Right renal pelvis (tissue), 4 donors: Measurements from ENCODE around the gene CC2D1B. TPM values are rescaled to one million over a fixed set of nuclear protein-coding genes. Genes with fewer than 3 reads are reported as not detected.
A peak's percentile ranks its signal among the peaks of the same experiment; 100 is the strongest.
"Not testable (repeated sequence)": the region's sequence is repeated elsewhere in the genome, so short reads cannot be mapped to it uniquely, and the experiment has no call there.

Source experiments
- DNase-seq, 4 donors: peaks; one replicate each; pipeline ENCODE4 v3.0.0-alpha.2; 2013; ENCODE audit warnings: low read depth in 4 of 4, low spot score in 3 of 4, missing footprints in 1 of 4
- polyA plus RNA-seq, 4 donors: library from polyadenylated mRNA; unstranded; fragments of 120-200 nt; gene quantifications; one replicate each; pipeline ENCODE4 v1.2.1, GENCODE V29; 2013; ENCODE audit not compliant: insufficient read length in 4 of 4

The CC2D1B gene, protein sequence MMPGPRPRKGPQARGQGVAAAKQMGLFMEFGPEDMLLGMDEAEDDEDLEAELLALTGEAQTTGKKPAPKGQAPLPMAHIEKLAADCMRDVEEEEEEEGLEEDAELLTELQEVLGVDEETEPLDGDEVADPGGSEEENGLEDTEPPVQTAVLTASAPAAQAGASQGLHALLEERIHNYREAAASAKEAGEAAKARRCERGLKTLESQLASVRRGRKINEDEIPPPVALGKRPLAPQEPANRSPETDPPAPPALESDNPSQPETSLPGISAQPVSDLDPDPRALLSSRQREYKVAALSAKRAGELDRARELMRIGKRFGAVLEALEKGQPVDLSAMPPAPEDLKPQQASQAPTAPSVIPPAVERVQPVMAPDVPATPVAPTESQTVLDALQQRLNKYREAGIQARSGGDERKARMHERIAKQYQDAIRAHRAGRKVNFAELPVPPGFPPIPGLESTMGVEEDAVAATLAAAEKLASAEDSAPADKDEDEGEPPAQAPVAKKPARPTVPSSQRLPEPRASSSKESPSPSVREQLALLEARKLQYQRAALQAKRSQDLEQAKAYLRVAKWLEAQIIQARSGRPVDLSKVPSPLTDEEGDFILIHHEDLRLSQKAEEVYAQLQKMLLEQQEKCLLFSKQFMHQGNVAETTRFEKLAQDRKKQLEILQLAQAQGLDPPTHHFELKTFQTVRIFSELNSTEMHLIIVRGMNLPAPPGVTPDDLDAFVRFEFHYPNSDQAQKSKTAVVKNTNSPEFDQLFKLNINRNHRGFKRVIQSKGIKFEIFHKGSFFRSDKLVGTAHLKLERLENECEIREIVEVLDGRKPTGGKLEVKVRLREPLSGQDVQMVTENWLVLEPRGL
- 10 to 100 TPM; 29.8 to 35.5 (median 31.7) TPM for polyA plus RNA-seq

DNA sequence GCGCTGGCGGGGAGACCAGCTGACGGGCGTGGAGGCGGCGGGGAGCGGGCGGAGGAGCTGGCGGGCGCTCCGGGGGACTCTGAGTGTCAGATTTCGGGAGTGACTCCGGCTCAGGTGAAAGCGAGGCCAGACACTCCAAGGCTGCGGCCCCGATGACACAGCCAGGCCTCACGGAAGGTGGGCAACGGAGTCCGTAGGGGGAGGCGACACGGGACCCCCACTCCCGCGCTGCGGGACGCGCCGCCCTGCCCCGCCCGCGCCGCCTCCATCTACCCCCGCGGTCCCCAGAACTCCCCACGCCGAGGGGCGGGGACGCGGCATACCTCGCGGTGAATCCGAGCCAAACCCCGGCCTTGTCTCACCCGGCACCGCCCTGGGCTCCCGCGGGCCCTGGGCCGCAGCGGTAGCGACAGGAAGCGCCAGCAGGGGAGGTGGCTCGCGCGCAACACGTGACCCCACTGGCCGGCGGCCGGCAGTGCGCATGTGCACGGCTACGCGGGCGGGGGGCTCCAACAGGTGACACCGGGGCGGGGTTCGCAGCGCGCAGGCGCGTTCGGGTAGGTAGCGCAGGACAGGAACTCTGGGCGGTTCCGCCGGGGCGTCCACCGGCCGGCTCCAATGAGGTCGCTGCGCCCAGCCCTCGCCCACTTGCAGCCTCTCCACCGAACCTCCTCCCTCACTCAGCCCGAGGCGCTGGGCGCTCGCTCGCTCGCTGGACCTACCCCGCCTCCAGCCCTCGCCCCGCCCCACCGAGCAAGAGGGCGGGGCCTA is at the start of gene CC2D1B:
Gene CC2D1B, minus strand, starts transcription at position 460 of the 771 bp plus-strand sequence. CDS start 1,585 bp downstream, outside the sequence.
- DNase-seq, result peak; percentile 93 to 95 (median 94)

DNA sequence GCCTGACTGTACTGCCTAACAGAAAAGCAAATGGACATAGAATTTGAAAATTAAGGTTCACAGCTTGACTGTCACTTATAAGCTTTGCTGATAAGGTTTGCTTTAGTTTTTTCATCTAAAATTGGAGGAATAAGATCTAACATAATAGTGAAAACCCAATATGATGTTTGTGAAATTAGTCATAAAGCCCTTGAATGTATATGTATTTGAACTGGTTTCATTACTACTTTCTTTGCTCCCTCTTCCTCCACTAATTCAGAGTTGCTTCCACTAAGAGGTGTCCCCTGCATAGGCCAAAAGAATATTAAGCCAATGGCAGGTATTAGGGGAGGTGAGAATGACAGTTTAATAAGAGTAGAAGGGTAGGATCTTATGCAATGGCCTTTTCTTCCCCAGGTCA is 48.9 kb upstream of the CC2D1B start:
- DNase-seq, result no peak

DNA sequence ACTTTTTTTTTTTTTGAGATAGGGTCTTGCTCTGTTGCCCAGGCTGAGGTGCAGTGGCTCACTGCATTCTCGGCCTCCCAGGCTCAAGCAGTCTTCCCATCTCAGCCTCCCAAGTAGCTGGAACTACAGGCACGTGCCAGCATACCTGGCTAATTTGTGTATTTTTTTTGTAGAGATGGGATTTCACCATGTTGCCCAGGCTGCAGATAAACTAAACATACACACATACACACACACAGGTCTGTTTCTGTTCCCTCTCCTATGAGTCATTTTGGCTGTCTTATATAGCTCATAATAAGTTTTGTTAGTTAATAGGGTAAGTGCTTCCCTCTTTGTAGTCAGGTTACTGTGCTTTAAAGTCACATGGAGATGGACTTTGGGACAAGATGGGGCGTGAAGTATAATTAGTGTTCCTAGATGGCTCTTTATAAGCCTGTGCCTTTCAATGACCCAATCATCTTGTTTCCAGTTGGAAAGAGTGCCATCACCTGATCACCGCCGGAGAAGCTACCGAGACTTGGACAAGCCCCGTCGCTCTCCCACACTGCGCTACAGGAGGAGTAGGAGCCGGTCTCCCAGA is 47.5 kb upstream of the CC2D1B start:
- DNase-seq, result no peak

DNA sequence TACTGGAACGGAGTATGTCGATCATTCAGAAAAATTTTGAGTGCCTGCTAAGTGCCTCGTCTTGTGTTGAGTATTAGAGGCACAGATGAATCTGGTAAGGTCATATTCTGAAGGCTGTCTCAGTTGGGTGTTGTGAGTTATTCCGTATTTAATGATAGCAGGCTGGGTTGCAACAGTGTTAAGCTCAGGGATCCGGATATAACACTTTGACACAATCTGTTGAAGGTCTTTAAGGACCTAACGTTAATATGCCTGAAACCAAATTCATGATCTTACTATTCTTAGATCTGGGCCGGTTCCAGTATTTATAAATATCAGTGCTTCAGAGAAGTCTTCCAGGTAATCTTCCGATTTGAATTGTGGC is 39.0 kb upstream of the CC2D1B start:
- DNase-seq, result no peak

DNA sequence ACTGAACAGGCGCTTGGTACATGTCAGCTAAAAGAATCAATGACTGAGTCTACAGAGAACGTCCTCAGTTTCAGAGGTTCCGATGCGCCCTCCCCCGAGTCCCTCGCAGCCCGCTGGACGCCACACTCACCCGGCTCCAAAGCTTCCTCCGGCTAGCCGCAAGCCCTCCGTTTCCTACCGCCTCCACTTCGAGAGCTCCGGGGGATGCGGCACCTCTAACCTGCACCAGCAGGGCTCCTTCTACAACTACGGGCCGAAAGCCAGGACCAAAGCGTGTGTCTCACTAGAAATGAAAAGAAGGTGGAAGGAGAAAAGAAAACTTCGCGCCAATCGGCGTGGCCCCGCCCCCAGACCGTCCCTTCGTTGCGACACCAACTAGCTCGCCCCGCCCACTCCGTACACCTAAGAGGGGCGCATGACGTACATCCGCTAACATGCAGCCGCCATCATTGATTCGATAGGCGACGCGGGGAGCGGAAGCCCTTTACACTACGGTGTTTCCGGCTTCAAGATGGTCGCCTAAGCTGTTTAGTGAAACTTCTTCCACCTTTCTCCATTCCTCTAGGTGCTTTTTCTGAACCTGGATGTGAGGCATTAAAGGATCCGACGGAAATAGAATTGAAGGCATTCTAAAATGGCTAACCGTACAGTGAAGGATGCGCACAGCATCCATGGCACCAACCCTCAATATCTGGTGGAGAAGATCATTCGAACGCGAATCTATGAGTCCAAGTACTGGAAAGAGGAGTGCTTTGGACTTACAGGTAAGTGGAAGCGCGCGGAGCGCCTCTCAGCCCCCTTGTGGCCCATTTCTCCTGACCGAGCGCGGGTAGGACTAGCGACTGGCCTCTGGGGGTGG is 38.3 kb upstream of the CC2D1B start, which contains the start of the genes ORC1 and PRPF38A:
Gene ORC1, minus strand, starts transcription at position 308 of the 859 bp plus-strand sequence. CDS start 2,200 bp downstream, outside the sequence.
Gene PRPF38A, plus strand, starts transcription at position 487 of the 859 bp plus-strand sequence. Its CDS starts 148 bp downstream, at position 635.
- peak; percentile 94 to 95 (median 95) for DNase-seq

DNA sequence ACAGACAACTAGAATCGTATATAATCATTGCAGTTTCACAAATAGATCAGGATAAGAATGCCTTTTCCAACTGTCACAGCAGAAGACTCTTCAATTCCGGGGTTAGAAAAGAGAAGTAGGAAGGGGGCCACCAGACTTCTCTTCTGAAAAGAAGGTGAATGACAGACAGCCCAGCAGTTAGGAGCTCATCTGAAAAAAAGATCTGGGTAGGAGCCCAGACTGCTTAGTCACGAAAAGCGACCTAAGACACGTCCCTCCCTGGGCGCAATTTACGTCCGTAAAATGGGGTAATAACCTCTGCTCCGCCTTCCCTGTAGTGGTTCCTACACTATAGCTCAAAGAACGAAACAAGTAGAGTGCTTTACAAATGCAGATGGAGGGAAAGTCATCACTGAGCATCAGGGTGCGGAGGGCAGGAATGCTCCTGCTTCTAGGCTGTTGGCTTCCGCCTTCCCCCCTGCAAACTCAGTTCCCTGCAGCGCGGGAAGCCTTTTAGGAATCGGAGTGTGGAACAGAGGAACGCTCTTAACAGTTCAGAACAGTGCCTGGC is 37.6 kb upstream of the CC2D1B start:
- DNase-seq, result peak in 1 of 4 donors; percentile 14

DNA sequence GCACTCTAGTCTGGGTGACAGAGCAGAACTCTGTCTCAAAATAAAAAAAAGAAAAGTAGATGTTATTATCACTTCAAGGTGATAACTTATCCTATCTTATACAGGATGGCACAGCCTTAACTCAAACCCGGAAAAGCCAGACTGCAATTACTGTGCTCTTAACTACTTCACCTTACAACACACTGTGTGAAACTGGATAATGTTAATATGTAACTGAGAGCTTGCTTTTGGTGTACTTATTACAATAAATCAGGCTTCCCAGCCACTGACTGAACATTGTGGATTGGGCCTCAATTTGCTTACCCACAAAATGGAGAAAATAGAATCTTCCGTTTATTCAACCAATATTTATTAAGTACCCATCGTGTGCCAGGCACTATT is 36.8 kb upstream of the CC2D1B start:
- DNase-seq, result no peak

DNA sequence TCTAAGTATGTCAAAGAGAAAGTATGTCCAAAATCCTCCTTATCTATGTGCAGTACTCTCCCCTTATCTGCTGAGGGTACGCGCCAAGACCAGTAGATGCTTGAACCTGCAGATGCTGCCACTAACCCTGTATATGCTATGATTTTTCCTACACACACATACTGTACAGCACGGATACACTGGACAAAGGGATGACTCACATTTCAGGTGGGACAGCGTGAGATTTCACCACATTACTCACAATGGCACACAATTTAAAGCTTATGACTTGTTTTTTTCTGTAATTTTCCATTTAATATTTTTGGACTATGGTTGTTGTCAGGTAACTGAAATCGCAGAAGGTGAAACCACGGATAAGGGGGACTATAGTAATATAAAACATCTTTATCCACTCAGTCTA is 34.1 kb upstream of the CC2D1B start:
- no peak for DNase-seq

DNA sequence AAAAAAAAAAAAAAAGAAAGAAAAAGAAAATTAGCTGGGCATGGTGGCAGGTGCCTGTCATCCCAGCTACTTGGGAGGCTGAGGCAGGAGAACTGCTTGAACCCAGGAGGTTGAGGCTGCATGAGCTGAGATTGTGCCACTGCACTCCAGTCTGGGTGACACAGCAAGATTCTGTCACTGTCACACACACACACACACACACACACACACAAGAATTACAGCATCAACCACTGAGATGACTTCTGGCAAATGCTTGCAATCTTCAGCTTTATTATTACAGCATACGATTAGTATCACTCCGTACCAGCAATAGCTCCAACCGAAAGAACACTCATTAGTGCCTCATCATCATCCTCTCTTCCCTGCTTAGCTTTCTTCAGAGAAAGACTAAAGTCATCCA is 33.6 kb upstream of the CC2D1B start:
- no peak for DNase-seq

DNA sequence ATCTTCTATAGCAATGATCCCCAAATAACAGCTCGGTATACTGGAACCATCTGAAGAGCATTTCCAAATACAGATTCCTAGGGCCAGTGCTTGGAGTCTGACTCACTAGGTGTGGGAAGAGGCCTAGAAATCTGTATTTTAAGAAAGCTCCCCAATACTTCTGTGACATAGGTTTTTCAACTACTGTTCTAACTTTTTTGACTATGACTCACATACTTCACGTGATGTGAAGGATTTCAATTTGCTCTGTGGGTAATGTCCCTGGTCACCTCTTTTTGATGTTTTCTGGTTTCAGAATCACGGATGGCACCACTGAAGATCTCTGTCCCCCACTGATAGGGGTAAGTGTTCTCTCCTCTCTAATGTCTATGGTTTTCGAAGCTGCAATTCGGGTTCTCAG is 27.2 kb upstream of the CC2D1B start:
- no peak for DNase-seq

DNA sequence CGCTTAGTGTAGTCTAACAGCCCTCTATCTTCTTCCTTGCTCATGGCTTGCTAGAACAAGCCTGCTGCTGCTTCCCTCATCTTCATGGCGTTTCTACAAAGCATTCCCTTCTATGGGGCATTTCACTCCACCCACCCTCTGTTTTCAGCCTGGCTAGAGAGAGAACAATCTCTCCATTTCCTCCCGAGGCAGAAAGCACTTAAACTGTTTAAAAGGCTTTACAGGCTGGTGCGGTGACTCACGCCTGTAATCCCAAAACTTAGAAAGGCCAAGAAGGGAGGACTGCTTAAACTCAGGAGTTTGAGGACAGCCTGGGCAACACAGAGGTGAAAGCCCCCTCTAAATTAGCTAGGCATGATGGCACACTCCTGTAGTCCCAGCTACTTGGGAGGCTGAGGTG is 20.5 kb upstream of the CC2D1B start:
- DNase-seq, result no peak

DNA sequence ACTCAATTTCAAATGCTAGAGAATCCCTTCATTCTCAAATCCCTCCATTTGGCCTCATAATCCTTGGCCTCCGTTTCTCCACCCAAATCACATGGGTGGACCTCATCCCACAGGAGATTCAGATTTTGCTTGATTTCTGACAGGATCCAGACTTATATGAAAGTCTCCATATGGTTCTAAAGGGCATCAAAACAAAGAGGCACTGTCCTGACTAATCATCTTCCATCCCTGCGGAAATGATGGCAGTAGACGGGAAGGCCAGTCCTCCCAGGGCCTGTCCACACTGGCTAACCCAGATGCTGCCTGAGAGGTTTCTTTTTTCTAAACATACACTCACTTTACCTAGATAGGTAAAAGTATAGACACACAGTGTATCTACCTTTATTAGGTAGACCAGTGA is 19.4 kb upstream of the CC2D1B start:
- no peak for DNase-seq

DNA sequence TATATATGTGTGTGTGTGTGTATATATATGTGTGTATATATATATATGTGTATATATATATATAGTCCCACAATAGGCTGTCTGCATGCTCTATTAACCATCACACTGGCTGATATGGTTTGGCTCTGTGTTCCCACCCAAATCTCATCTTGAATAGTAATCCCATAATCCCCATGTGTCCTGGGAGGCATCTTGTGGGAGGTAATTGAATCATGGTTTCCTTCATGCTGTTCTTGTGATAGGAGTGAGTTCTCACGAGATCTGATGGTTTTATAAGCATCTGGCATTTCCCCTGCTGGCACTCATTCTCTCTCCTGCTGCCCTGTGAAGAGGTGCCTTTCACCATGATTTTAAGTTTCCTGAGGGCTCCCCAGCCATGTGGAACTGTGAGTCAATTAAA is 3.8 kb upstream of the CC2D1B start:
- not testable (repeated sequence) for DNase-seq

DNA sequence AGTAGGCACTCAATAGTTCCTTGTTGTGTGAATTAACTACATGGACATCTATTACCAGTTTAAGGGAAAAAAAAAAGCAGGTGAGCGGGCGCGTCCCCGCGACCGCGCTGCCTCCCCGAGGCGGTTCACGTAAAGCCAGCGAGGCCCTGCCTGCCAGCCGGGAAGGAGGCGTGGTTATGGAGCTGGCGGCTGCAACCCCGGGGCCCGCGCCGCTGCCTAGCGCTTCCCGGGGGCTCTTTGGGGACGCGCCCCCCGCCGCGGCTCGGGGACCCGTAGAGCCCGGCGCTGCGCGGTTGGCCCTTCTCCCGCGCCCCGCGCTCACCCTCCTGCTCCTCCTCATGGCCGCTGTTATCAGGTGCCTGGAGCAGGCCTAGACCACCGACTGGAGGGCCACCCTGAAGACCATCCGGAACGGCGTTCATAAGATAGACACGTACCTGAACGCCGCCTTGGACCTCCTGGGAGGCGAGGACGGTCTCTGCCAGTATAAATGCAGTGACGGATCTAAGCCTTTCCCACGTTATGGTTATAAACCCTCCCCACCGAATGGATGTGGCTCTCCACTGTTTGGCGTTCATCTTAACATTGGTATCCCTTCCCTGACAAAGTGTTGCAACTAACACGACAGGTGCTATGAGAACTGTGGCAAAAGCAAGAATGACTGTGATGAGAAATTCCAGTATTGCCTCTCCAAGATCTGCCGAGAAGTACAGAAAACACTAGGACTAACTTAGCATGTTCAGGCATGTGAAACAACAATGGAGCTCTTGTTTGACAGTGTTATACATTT is 2.6 kb upstream of the CC2D1B start:
- peak in 2 of 4 donors; percentile 31 to 43 for DNase-seq

DNA sequence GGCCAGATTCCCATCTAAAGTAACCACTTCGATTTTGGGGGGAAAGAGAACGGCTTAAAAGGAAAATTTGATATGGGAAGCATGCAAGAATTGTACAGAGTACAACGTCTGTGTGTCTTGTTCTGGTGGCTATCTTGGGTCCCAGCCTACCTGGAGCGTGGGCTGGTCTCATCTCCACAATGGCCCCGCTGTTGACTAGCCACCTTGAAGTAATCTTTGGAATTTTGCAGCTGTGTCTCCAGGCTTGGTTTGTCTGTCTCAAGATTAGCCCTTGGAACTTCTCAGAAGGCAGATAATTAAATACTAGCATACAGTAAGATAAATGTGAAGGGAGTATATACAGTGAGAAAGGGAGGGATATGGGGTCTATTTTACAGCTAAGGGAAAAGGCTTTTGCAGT is 1.3 kb upstream of the CC2D1B start:
- DNase-seq, result no peak

DNA sequence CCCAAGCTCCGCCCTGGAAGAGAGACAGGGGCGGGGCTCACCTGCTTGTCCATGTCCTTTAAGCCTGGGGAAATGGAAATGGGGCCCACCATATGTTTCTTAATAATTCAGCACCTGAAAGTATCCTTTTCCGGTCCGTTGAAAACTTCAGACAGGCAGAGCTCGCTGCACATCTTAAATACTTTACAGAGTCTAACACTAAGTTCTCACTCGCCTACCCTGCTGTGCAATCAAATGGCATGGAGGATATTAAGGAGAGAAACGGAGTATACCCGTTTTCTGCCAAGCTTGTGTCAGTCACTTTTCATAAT is 467 bp upstream of the CC2D1B start:
- DNase-seq, result no peak

DNA sequence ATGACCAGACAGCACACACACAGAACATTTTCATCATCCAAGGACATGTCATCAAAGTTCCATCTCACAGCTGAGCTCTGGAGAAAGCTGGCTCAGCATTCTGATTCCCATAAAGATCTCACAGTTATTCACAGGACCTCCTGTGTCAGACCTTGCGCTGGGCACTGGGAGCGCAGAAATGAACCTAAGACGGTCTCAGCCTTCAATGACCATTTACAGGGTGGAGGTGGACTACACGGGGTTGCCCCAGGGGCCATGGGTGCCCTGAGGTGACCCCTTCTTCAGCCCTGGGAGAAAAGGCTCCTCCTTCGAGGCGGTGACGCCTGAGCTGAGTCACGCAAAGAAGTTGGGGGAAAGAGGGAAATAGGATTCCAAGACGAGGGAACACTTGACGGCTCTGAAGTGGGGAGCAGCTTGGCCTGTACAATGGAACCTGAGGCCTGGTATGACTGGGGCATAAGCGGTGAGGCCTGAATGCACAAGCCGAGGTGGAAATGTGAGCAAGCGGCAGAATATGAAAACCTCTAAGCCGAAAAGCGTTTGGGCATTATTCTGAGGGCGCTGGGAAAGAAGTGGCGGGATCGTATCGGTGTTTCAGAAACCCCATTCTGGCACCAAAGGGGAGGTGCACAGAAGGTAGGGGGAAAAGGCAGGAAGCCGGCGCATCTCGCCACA is 797 bp downstream of the CC2D1B start:
- no peak for DNase-seq
